Measurements from ENCODE around the gene LIPA.
"Not testable (repeated sequence)": the region's sequence is repeated elsewhere in the genome, so short reads cannot be mapped to it uniquely, and the experiment has no call there.

The LIPA gene

GRCh38 chr10:89207801-89208551 is 43.6 kb downstream of the LIPA start:
- DNase-seq (ENCODE audit: low read depth): no peak

- no peak for DNase-seq (ENCODE audit: low read depth)
These were observed 44.3 kb downstream of the LIPA start, which contains the start of gene CH25H for GRCh38 chr10:89207181-89207800. Gene CH25H (minus strand): TSS chr10:89207317. CDS start chr10:89207292, 25 bp downstream.

- DNase-seq (ENCODE audit: low read depth): no peak
These were observed 45.0 kb downstream of the LIPA start for GRCh38 chr10:89206402-89207180.

GRCh38 chr10:89204621-89205185 is 46.9 kb downstream of the LIPA start:
- DNase-seq (ENCODE audit: low read depth): no peak

- DNase-seq (ENCODE audit: low read depth): no peak
These were observed 48.3 kb downstream of the LIPA start for GRCh38 chr10:89203237-89203636.

- DNase-seq (ENCODE audit: low read depth): no peak
These were observed 49.5 kb downstream of the LIPA start for GRCh38 chr10:89202033-89202425.

GRCh38 chr10:89201345-89202032 is 50.1 kb downstream of the LIPA start:
- no peak for DNase-seq (ENCODE audit: low read depth)

- no peak for DNase-seq (ENCODE audit: low read depth)
These were observed 54.1 kb downstream of the LIPA start for GRCh38 chr10:89197473-89197872.

GRCh38 chr10:89191301-89191700 is 60.3 kb downstream of the LIPA start:
- not testable (repeated sequence) for DNase-seq (ENCODE audit: low read depth)

GRCh38 chr10:89189211-89189734 is 62.3 kb downstream of the LIPA start:
- no peak for DNase-seq (ENCODE audit: low read depth)

GRCh38 chr10:89185658-89186057 is 65.9 kb downstream of the LIPA start:
- DNase-seq (ENCODE audit: low read depth): no peak

GRCh38 chr10:89184638-89185037 is 66.9 kb downstream of the LIPA start:
- DNase-seq (ENCODE audit: low read depth): no peak

- DNase-seq (ENCODE audit: low read depth): no peak
These were observed 68.0 kb downstream of the LIPA start for GRCh38 chr10:89183571-89183970.

- DNase-seq (ENCODE audit: low read depth): no peak
These were observed 68.7 kb downstream of the LIPA start for GRCh38 chr10:89182894-89183293.

GRCh38 chr10:89175816-89176215 is 75.8 kb downstream of the LIPA start:
- DNase-seq (ENCODE audit: low read depth): peak; percentile 2

GRCh38 chr10:89173075-89173474 is 78.5 kb downstream of the LIPA start:
- DNase-seq (ENCODE audit: low read depth): no peak

- no peak for DNase-seq (ENCODE audit: low read depth)
These were observed 79.6 kb downstream of the LIPA start for GRCh38 chr10:89171996-89172395.

GRCh38 chr10:89171263-89171872 is 80.2 kb downstream of the LIPA start:
- no peak for DNase-seq (ENCODE audit: low read depth)

GRCh38 chr10:89168354-89168900 is 83.1 kb downstream of the LIPA start:
- not testable (repeated sequence) for DNase-seq (ENCODE audit: low read depth)

- no peak for DNase-seq (ENCODE audit: low read depth)
These were observed 83.7 kb downstream of the LIPA start for GRCh38 chr10:89167915-89168314.

GRCh38 chr10:89165923-89166322 is 85.7 kb downstream of the LIPA start:
- DNase-seq (ENCODE audit: low read depth): no peak

Measured in HS-27A (cell line).